ENCODE measurements around the gene OLA1. TPM values are rescaled to one million over a fixed set of nuclear protein-coding genes. Genes with fewer than 3 reads are reported as not detected.

The OLA1 gene
- polyA plus RNA-seq, 1 of the 3 experiments (the other 2 are of a cell fraction): 46.9 TPM

GRCh38 chr2:174177316-174177890, 70.9 kb downstream of the OLA1 start:
- no peak overlapping the region for H3K9ac ChIP-seq

More at GRCh38 chr2:174177316-174177890, 70.9 kb downstream of the OLA1 start:
- POLR2A ChIA-PET: no interaction called here
- no peaks in the 10 kb centered on the region for H4K20me1 ChIP-seq (ENCODE audit: insufficient read depth)
- no peak overlapping the region for H3K4me2 ChIP-seq
- peaks cover 21% of the 10 kb centered on the region for H3K9me3 ChIP-seq
- H3F3A ChIP-seq (replicated peaks; ENCODE audit: insufficient read depth): no peaks in the 10 kb centered on the region
- DNase-seq: no peak
- no peaks in the 10 kb centered on the region for H3K9me2 ChIP-seq
- CTCF ChIA-PET: no interaction called here
- H2AFZ ChIP-seq (ENCODE audit: low read depth): no peak overlapping the region
- H3K27ac ChIP-seq (ENCODE audit: low read depth in 2 of 2, low read length in 1 of 2): no peak overlapping the region
- 79% methylated on average over 2 of the region's 2 CpGs for WGBS (ENCODE audit: low lambda C conversion rate)
- H3K79me2 ChIP-seq (ENCODE audit: insufficient read depth): peaks cover 37% of the 10 kb centered on the region; the same call in 1 of the 2 replicates
- peaks cover 3 to 16% of the 10 kb centered on the region in 2 experiments for H3K36me3 ChIP-seq (replicated peaks in 1 of 2; ENCODE audit: control insufficient read depth in 1 of 2, insufficient read depth in 2 of 2, low read length in 1 of 2)
- H3K4me1 ChIP-seq (ENCODE audit: control insufficient read depth in 1 of 2, insufficient read depth in 2 of 2, low read depth in 1 of 2, low read length in 1 of 2): peaks cover 0 to 21% of the 10 kb centered on the region in 2 experiments; a peak in 2 of 4 replicates
- TF ChIP-seq TEAD4 (IDR thresholded peaks at IDR 0.05; ENCODE audit: borderline replicate concordance, insufficient read depth): no peak
- TF ChIP-seq EZH2phosphoT487 (IDR thresholded peaks at IDR 0.05; ENCODE audit: borderline replicate concordance, low read depth): no peak
- TF ChIP-seq SIN3A (IDR thresholded peaks at IDR 0.05; ENCODE audit: borderline replicate concordance, low read depth, low read length): no peak
- TF ChIP-seq POLR2AphosphoS5 (IDR thresholded peaks at IDR 0.05; ENCODE audit: low read depth, low read length): no peak
- no peak for TF ChIP-seq FOXM1 (IDR thresholded peaks at IDR 0.05; ENCODE audit: low read depth)
- TF ChIP-seq TCF12 (IDR thresholded peaks at IDR 0.05): no peak
- no peak for TF ChIP-seq GATA2 (CRISPR knock-in tag; IDR thresholded peaks at IDR 0.05)
- TF ChIP-seq CTCF (IDR thresholded peaks at IDR 0.05): no peak
- no peak for TF ChIP-seq TAF1 (IDR thresholded peaks at IDR 0.05; ENCODE audit: borderline replicate concordance, low read depth, low read length)
- no peak for TF ChIP-seq MEF2A (IDR thresholded peaks at IDR 0.05; ENCODE audit: borderline replicate concordance, low read depth)
- no peak for TF ChIP-seq RAD21 (IDR thresholded peaks at IDR 0.05; ENCODE audit: low read length)
- no peak for TF ChIP-seq GABPA (IDR thresholded peaks at IDR 0.05; ENCODE audit: low read depth)
- TF ChIP-seq ZBTB33 (IDR thresholded peaks at IDR 0.05; ENCODE audit: borderline replicate concordance, low read depth): no peak
- TF ChIP-seq MXI1 (IDR thresholded peaks at IDR 0.05; ENCODE audit: low read depth, low read length): no peak
- no peak for TF ChIP-seq JUND (IDR thresholded peaks at IDR 0.05)
- TF ChIP-seq FOSL2 (IDR thresholded peaks at IDR 0.05; ENCODE audit: borderline replicate concordance, low read depth): no peak
- TF ChIP-seq RFX5 (IDR thresholded peaks at IDR 0.05; ENCODE audit: low read length): no peak
- no peak for TF ChIP-seq MAX (IDR thresholded peaks at IDR 0.05; ENCODE audit: low read depth)
- TF ChIP-seq EP300 (IDR thresholded peaks at IDR 0.05; ENCODE audit: borderline replicate concordance in 1 of 2, low read depth in 1 of 2, low read length in 1 of 2): no peak
- no peak for TF ChIP-seq CHD2 (IDR thresholded peaks at IDR 0.05; ENCODE audit: low read length, partially characterized antibody)
- no peak overlapping the region for H3K4me3 ChIP-seq (ENCODE audit: low read depth in 2 of 2, low read length in 1 of 2)
- H3K27me3 ChIP-seq (ENCODE audit: insufficient read depth): no peaks in the 10 kb centered on the region
